CD14-positive monocyte (primary cell): ENCODE measurements around the gene APBB1. TPM values are rescaled to one million over a fixed set of nuclear protein-coding genes. Genes with fewer than 3 reads are reported as not detected.

ENCODE experiments used
- DNase-seq, 3 donors: peaks; one replicate each; pipeline ENCODE4 v3.0.0-alpha.2; 2011 to 2022
- H2AFZ ChIP-seq: 2 replicates; pipeline ENCODE4 v1.6.0; 2012; ENCODE audit warnings: mild to moderate bottlenecking, low read depth, low read length, inconsistent platforms; ENCODE audit not compliant: insufficient read depth, poor library complexity, severe bottlenecking
- H3K27ac ChIP-seq, 2 donors: 1 replicate in 1 of 2; 2 replicates in 1 of 2; pipeline ENCODE4 v1.5.1; 2012 to 2013; ENCODE audit warnings: low read length in 2 of 2, control low read depth in 1 of 2, inconsistent platforms in 1 of 2, low read depth in 1 of 2, mild to moderate bottlenecking in 1 of 2
- H3K27me3 ChIP-seq, 2 donors: one replicate each; pipeline versions ENCODE4 v1.6.0 to v1.6.1; 2011 to 2013; ENCODE audit warnings: low read length in 2 of 2; ENCODE audit not compliant: control insufficient read depth in 2 of 2, insufficient read depth in 2 of 2
- H3K36me3 ChIP-seq, 2 donors: replicated peaks in 1 of 2; 1 replicate in 1 of 2; 2 replicates in 1 of 2; pipeline versions ENCODE4 v1.5.1 to v1.6.1; 2012 to 2013; ENCODE audit warnings: low read length in 2 of 2, control low read depth in 1 of 2, inconsistent platforms in 1 of 2, mild to moderate bottlenecking in 1 of 2; ENCODE audit not compliant: insufficient read depth in 2 of 2, control insufficient read depth in 1 of 2
- H3K4me1 ChIP-seq, 2 donors: 1 replicate in 1 of 2; 2 replicates in 1 of 2; pipeline versions ENCODE4 v1.5.1 to v1.6.1; 2012 to 2013; ENCODE audit warnings: low read length in 2 of 2, control low read depth in 1 of 2, inconsistent platforms in 1 of 2, mild to moderate bottlenecking in 1 of 2, moderate library complexity in 1 of 2; ENCODE audit not compliant: insufficient read depth in 2 of 2, control insufficient read depth in 1 of 2
- H3K4me2 ChIP-seq: replicated peaks from 2 replicates; pipeline ENCODE3; 2012; ENCODE audit warnings: low read length, moderate library complexity, mild to moderate bottlenecking; ENCODE audit not compliant: poor library complexity, severe bottlenecking; ENCODE audit errors: extremely low read depth
- H3K4me3 ChIP-seq, 3 experiments: fragments of 200-600 bp in 1 of 3; sonication (generic) in 1 of 3; replicated peaks in 1 of 3; 1 replicate in 2 of 3; 2 replicates in 1 of 3; pipeline ENCODE4 v1.5.1; 2011 to 2013; ENCODE audit warnings: low read length in 3 of 3, mild to moderate bottlenecking in 3 of 3, control low read depth in 2 of 3, low read depth in 2 of 3, inconsistent platforms in 1 of 3, moderate library complexity in 1 of 3
- H3K79me2 ChIP-seq: 2 replicates; pipeline ENCODE4 v1.6.0; 2012; ENCODE audit warnings: mild to moderate bottlenecking, control low read depth, inconsistent platforms, low read length, moderate library complexity; ENCODE audit not compliant: insufficient read depth
- H3K9ac ChIP-seq: 2 replicates; pipeline ENCODE4 v1.6.0; 2017; ENCODE audit warnings: low read length, mild to moderate bottlenecking; ENCODE audit not compliant: insufficient read depth, poor library complexity, severe bottlenecking
- H3K9me3 ChIP-seq, 2 donors: replicated peaks in 1 of 2; 1 replicate in 1 of 2; 2 replicates in 1 of 2; pipeline versions ENCODE4 v1.5.1 to v1.6.1; 2012 to 2013; ENCODE audit warnings: low read length in 2 of 2, control low read depth in 1 of 2; ENCODE audit not compliant: control insufficient read depth in 1 of 2, insufficient read depth in 1 of 2
- H4K20me1 ChIP-seq: 2 replicates; pipeline ENCODE4 v1.6.0; 2012; ENCODE audit warnings: mild to moderate bottlenecking, low read length, control low read depth, moderate library complexity; ENCODE audit not compliant: insufficient read depth
- H3K27ac Mint-ChIP-seq, 7 donors: one replicate each; pipeline ENCODE4 v1.8.0; 2020; ENCODE audit warnings: mild to moderate bottlenecking in 7 of 7, mixed read lengths in 7 of 7, moderate library complexity in 6 of 7, inconsistent platforms in 2 of 7
- H3K27me3 Mint-ChIP-seq, 3 donors: one replicate each; pipeline ENCODE4 v1.8.0; 2021 to 2022; ENCODE audit warnings: low read depth in 3 of 3, mild to moderate bottlenecking in 3 of 3, mixed read lengths in 3 of 3, moderate library complexity in 3 of 3, inconsistent platforms in 1 of 3
- H3K36me3 Mint-ChIP-seq, 2 donors: one replicate each; pipeline ENCODE4 v1.8.0; 2020; ENCODE audit warnings: mixed read lengths in 2 of 2, inconsistent platforms in 1 of 2, mild to moderate bottlenecking in 1 of 2
- H3K4me1 Mint-ChIP-seq: one replicate; pipeline ENCODE4 v1.8.0; 2020; ENCODE audit warnings: mild to moderate bottlenecking, mixed read lengths
- H3K4me3 Mint-ChIP-seq, 2 donors: one replicate each; pipeline ENCODE4 v1.8.0; 2020; ENCODE audit warnings: mild to moderate bottlenecking in 2 of 2, mixed read lengths in 2 of 2, moderate library complexity in 1 of 2
- H3K9me3 Mint-ChIP-seq, 7 donors: one replicate each; pipeline ENCODE4 v1.8.0; 2020 to 2022; ENCODE audit warnings: mixed read lengths in 7 of 7, mild to moderate bottlenecking in 6 of 7, moderate library complexity in 6 of 7, inconsistent platforms in 2 of 7
- WGBS: methylation state at CpG from one replicate; pipeline ENCODE4 v1.1.5; 2013; ENCODE audit warnings: missing lambda C conversion rate; ENCODE audit not compliant: insufficient coverage; 5-methylcytosine and 5-hydroxymethylcytosine counted together
- intact Hi-C, 2 donors: fragments of 100-400 bp; cut with micrococcal nuclease; formaldehyde crosslinking; loops; one replicate each; pipeline versions ENCODE4 v1.15.0 to v1.15.1; 2023
- polyA plus RNA-seq, 3 donors: library from polyadenylated mRNA; depleted of rRNA in 1 of 3; unstranded in 2 of 3; stranded (reverse) in 1 of 3; fragments of 300-500 nt in 2 of 3; fragments of >200 nt in 1 of 3; fragmentation: Illumina TruSeq in 2 of 3; gene quantifications; 1 replicate in 2 of 3; 2 replicates in 1 of 3; pipeline ENCODE4 v1.2.3, GENCODE V29; 2012 to 2021
- TF ChIP-seq, protein P1 (sequence below): fragments of 200-600 bp; IDR thresholded peaks from one replicate; pipeline ENCODE4 v1.8.0; 2022; ENCODE audit warnings: antibody characterized with exemption, mild to moderate bottlenecking

APBB1 gene
- polyA plus RNA-seq, 3 donors, result 0.85 to 2.5 (median 2.4) TPM

DNA sequence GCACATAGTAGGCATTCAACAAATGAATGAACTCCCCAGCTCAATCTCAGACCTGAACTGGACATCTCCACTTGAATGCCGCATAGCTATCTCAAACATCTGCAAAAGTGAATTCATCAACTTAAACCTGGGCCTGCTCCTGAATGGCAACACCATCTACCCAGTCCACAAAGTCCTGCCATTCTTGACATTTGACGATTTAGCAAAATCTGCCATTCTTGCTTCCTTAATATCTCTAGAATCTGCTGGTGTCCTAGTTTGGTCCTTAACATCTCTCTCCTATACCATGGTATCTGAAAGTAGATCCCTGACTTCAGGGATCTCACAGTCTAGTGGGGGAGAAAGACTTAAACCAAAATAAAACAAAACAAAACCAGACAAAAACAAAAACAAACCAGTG, 34.3 kb upstream of the APBB1 start:
- Histone ChIP-seq H3K36me3 (peaks cover 80 to 97% of the 10 kb centered on the region in 2 donors), H3K79me2 (no peaks in the 10 kb centered on the region), H3K9ac (no peak overlapping the region), H3K4me3 (no peak overlapping the region), H3K4me1 (no peaks in the 10 kb centered on the region), H3K9me3 (no peaks in the 10 kb centered on the region), H4K20me1 (no peaks in the 10 kb centered on the region), H3K27me3 (no peaks in the 10 kb centered on the region), H3K27ac (no peak overlapping the region), H3K4me2 (no peak overlapping the region), H2AFZ (no peak overlapping the region)
- TF ChIP-seq, protein P1, sequence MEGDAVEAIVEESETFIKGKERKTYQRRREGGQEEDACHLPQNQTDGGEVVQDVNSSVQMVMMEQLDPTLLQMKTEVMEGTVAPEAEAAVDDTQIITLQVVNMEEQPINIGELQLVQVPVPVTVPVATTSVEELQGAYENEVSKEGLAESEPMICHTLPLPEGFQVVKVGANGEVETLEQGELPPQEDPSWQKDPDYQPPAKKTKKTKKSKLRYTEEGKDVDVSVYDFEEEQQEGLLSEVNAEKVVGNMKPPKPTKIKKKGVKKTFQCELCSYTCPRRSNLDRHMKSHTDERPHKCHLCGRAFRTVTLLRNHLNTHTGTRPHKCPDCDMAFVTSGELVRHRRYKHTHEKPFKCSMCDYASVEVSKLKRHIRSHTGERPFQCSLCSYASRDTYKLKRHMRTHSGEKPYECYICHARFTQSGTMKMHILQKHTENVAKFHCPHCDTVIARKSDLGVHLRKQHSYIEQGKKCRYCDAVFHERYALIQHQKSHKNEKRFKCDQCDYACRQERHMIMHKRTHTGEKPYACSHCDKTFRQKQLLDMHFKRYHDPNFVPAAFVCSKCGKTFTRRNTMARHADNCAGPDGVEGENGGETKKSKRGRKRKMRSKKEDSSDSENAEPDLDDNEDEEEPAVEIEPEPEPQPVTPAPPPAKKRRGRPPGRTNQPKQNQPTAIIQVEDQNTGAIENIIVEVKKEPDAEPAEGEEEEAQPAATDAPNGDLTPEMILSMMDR, result no peak
- 100% methylated on average over 2 of the region's 2 CpGs for WGBS
- Mint-ChIP-seq H3K9me3 (no peaks in the 10 kb centered on the region), H3K27me3 (peaks cover 0 to 1% (median 0%) of the 10 kb centered on the region in 3 donors), H3K27ac (no peak overlapping the region), H3K4me3 (no peak overlapping the region), H3K36me3 (peaks cover 52 to 57% of the 10 kb centered on the region in 2 donors), H3K4me1 (no peaks in the 10 kb centered on the region)
- DNase-seq, result no peak
- intact Hi-C loops, result no loop called here

- Mint-ChIP-seq H3K27me3 (peaks cover 0 to 2% (median 0%) of the 10 kb centered on the region in 3 donors), H3K4me1 (no peaks in the 10 kb centered on the region), H3K9me3 (no peaks in the 10 kb centered on the region), H3K4me3 (no peak overlapping the region), H3K36me3 (peaks cover 46 to 47% of the 10 kb centered on the region in 2 donors), H3K27ac (no peak overlapping the region)
- Histone ChIP-seq H3K4me2 (no peak overlapping the region), H3K4me1 (no peaks in the 10 kb centered on the region), H2AFZ (no peak overlapping the region), H3K79me2 (no peaks in the 10 kb centered on the region), H4K20me1 (no peaks in the 10 kb centered on the region), H3K36me3 (peaks cover 77 to 87% of the 10 kb centered on the region in 2 donors), H3K4me3 (no peak overlapping the region), H3K9me3 (no peaks in the 10 kb centered on the region), H3K9ac (no peak overlapping the region), H3K27me3 (no peaks in the 10 kb centered on the region), H3K27ac (no peak overlapping the region)
- TF ChIP-seq, protein P1, result no peak
- 100% methylated on average over 3 of the region's 3 CpGs for WGBS
- intact Hi-C loops, result no loop called here
- DNase-seq, result no peak
These were observed 33.3 kb upstream of the APBB1 start for GRCh38 chr11:6452219-6452618.
